K562 (cell line): ENCODE results near the gene AFF3. TPM values are rescaled to one million over a fixed set of nuclear protein-coding genes. Genes with fewer than 3 reads are reported as not detected.

Source experiments
- ATAC-seq: fragments of 200-7000 bp; cut with Tn5 transposase; 3 replicates; pipeline ENCODE4 v1.9.1; 2020; ENCODE audit warnings: moderate library complexity
- BruUV-seq: library from RNA; stranded (reverse); fragments of 400-500 nt; replicated peaks from 2 replicates; lab custom pipeline; 2021; lab: Mats Ljungman, UMichigan
- CTCF ChIA-PET: fragments of 300-600 bp; formaldehyde crosslinking; extraction: SDS; loops from one replicate; lab custom pipeline; 2021; ENCODE audit warnings: low intra/inter-chr PET ratio; lab: Yijun Ruan, JAX
- POLR2A ChIA-PET: fragments of 300-600, 350-650 bp; sonication (Branson Sonifier 250); formaldehyde crosslinking; extraction: SDS; loops from one replicate; lab custom pipeline; 2021; ENCODE audit warnings: antibody characterized with exemption, inconsistent platforms; lab: Yijun Ruan, JAX
- DNase-seq, 4 experiments: peaks; one replicate each; pipeline versions ENCODE4 v3.0.0 to v3.0.0-alpha.2; 2011 to 2018; ENCODE audit warnings: low spot score in 3 of 4, mixed read lengths in 3 of 4; ENCODE audit errors: extremely low read depth in 1 of 4
- FAIRE-seq: peaks from 2 replicates; lab custom pipeline; 2011; peaks lifted over from hg19 to GRCh38; lab: Jason Lieb, UNC
- H2AFZ ChIP-seq: 2 replicates; pipeline ENCODE4 v1.6.0; 2011; ENCODE audit warnings: low read depth, low read length, control low read depth, inconsistent platforms
- H3K27ac ChIP-seq: fragments of 200-600 bp; 3 replicates; pipeline ENCODE4 v1.8.0; 2011; ENCODE audit warnings: low read depth, mild to moderate bottlenecking, control low read depth, inconsistent platforms, low read length, moderate library complexity, mixed read lengths; ENCODE audit errors: extremely low read depth
- H3K27me3 ChIP-seq, 2 experiments: fragments of 300-600 bp in 1 of 2; 2 replicates in 1 of 2; 3 replicates in 1 of 2; pipeline versions ENCODE4 v1.6.0 to v1.8.0; 2011; ENCODE audit warnings: inconsistent platforms in 2 of 2, low read length in 2 of 2, mild to moderate bottlenecking in 1 of 2, mixed read lengths in 1 of 2, moderate library complexity in 1 of 2; ENCODE audit not compliant: control insufficient read depth in 2 of 2, insufficient read depth in 2 of 2
- H3K36me3 ChIP-seq: fragments of 300-600 bp; 3 replicates; pipeline ENCODE4 v1.8.0; 2011; ENCODE audit warnings: mild to moderate bottlenecking, low read length, inconsistent platforms; ENCODE audit not compliant: control insufficient read depth, insufficient read depth
- H3K4me1 ChIP-seq, 2 experiments: fragments of 200-600 bp in 1 of 2; replicated peaks in 1 of 2; 2 replicates in 1 of 2; 3 replicates in 1 of 2; pipeline versions ENCODE4 v1.5.1 to v1.8.0; 2011; ENCODE audit warnings: inconsistent platforms in 2 of 2, low read length in 2 of 2, mild to moderate bottlenecking in 1 of 2, mixed read lengths in 1 of 2, moderate library complexity in 1 of 2; ENCODE audit not compliant: control insufficient read depth in 2 of 2, insufficient read depth in 2 of 2
- H3K4me2 ChIP-seq: 2 replicates; pipeline ENCODE4 v1.6.1; 2011; ENCODE audit warnings: low read length, control low read depth, inconsistent platforms, mixed read lengths; ENCODE audit not compliant: insufficient read depth
- H3K4me3 ChIP-seq: fragments of 200-600 bp; sonication (generic), shearing (Covaris generic); 2 replicates; pipeline ENCODE4 v1.5.1; 2016; ENCODE audit warnings: control low read depth, inconsistent platforms
- H3K79me2 ChIP-seq: fragments of 200-600 bp; 3 replicates; pipeline ENCODE4 v1.8.0; 2011; ENCODE audit warnings: low read length, inconsistent platforms; ENCODE audit not compliant: control insufficient read depth, insufficient read depth
- H3K9ac ChIP-seq, 2 experiments: 2 replicates each; pipeline versions ENCODE4 v1.6.0 to v1.6.1; 2011; ENCODE audit warnings: low read depth in 2 of 2, low read length in 2 of 2, control low read depth in 1 of 2, inconsistent platforms in 1 of 2, mild to moderate bottlenecking in 1 of 2, mixed read lengths in 1 of 2; ENCODE audit not compliant: insufficient read depth in 1 of 2
- H3K9me1 ChIP-seq: one replicate; pipeline ENCODE4 v1.6.0; 2011; ENCODE audit warnings: inconsistent platforms, mild to moderate bottlenecking, low read length, moderate library complexity; ENCODE audit not compliant: control insufficient read depth, insufficient read depth
- H3K9me3 ChIP-seq: replicated peaks from 2 replicates; pipeline ENCODE4 v1.5.1; 2011; ENCODE audit warnings: low read depth, low read length, inconsistent platforms; ENCODE audit not compliant: control insufficient read depth, insufficient read depth
- H4K20me1 ChIP-seq: replicated peaks from 2 replicates; pipeline ENCODE4 v1.6.1; 2011; ENCODE audit warnings: low read length, inconsistent platforms, mixed read lengths; ENCODE audit not compliant: control insufficient read depth, insufficient read depth
- BRF1 ChIP-seq: IDR thresholded peaks from 3 replicates; pipeline ENCODE4 v1.6.1; 2011; ENCODE audit warnings: borderline replicate concordance, mild to moderate bottlenecking; ENCODE audit not compliant: insufficient read length; ENCODE audit errors: extremely low read depth
- C11orf30 ChIP-seq: fragments of 450-650 bp; IDR thresholded peaks from 2 replicates; pipeline ENCODE4 v1.6.1; 2016; ENCODE audit warnings: low read depth, mild to moderate bottlenecking
- KDM2B ChIP-seq: fragments of 250-450 bp; sonication (Bioruptor Pico); IDR thresholded peaks from 2 replicates; pipeline ENCODE4 v1.8.0; 2021; ENCODE audit warnings: mild to moderate bottlenecking, moderate library complexity
- MAFF ChIP-seq: IDR thresholded peaks from 2 replicates; pipeline ENCODE4 v1.6.1; 2012; ENCODE audit warnings: low read length, improper control_type of control experiment
- MAFG ChIP-seq: fragments of 450-650 bp; conservative IDR thresholded peaks from 2 replicates; pipeline ENCODE4 v1.6.1; 2016; ENCODE audit warnings: missing genetic modification characterization, missing compliant biosample characterization
- MED1 ChIP-seq: sonication (generic); formaldehyde crosslinking; IDR thresholded peaks from 2 replicates; pipeline ENCODE4 v1.8.1; 2023; ENCODE audit warnings: missing genetic modification reagents, borderline replicate concordance
- NFE2 ChIP-seq: IDR thresholded peaks from 2 replicates; pipeline ENCODE4 v1.6.1; 2014; ENCODE audit warnings: antibody characterized with exemption, low read depth
- NFE2L1 ChIP-seq: fragments of 450-650 bp; IDR thresholded peaks from 2 replicates; pipeline ENCODE4 v1.6.1; 2016; ENCODE audit warnings: missing genetic modification characterization, low read depth, mild to moderate bottlenecking, missing compliant biosample characterization, moderate library complexity, borderline replicate concordance
- NR2F6 ChIP-seq: fragments of 450-650 bp; formaldehyde crosslinking; IDR thresholded peaks from 2 replicates; pipeline ENCODE4 v1.4.0; 2020; ENCODE audit warnings: mild to moderate bottlenecking
- POLR2AphosphoS2 ChIP-seq: IDR thresholded peaks from 2 replicates; pipeline ENCODE4 v1.6.1; 2012; ENCODE audit warnings: low read length, improper control_type of control experiment
- ZNF121 ChIP-seq: sonication (generic); formaldehyde crosslinking; conservative IDR thresholded peaks from 2 replicates; pipeline ENCODE4 v1.8.0; 2022; ENCODE audit warnings: missing genetic modification reagents
- WGBS: fragments of 100-300 bp; shearing (Covaris generic); methylation state at CpG from one replicate; pipeline ENCODE4 v1.1.6; 2016; ENCODE audit warnings: low coverage, mixed read lengths; ENCODE audit not compliant: insufficient coverage; ENCODE audit errors: missing lambda C conversion rate; 5-methylcytosine and 5-hydroxymethylcytosine counted together
- in situ Hi-C: fragments of 300-500 bp; cut with MboI; formaldehyde crosslinking; loops from 4 replicates; pipeline ENCODE4 v1.15.0; 2018; ENCODE audit warnings: inconsistent platforms, mixed read lengths
- intact Hi-C: fragments of 100-400 bp; cut with micrococcal nuclease; formaldehyde crosslinking; loops from 2 replicates; pipeline ENCODE4 v1.14.2; 2022
- polyA plus RNA-seq, 8 experiments: library from polyadenylated mRNA; depleted of rRNA in 4 of 8; stranded (reverse) in 5 of 8; unstranded in 3 of 8; fragments of >200 nt; fragmentation: Nextera tagmentation in 2 of 8; fragmentation: Illumina TruSeq in 1 of 8; extraction: Ambion mirVana in 2 of 8; extraction: Trizol in 1 of 8; gene quantifications; 2 replicates each; pipeline versions ENCODE4 v1.2.1 to v1.2.3, GENCODE V29; 2011 to 2014; ENCODE audit warnings: inconsistent platforms in 1 of 8, missing spikeins in 1 of 8
- total RNA-seq, 7 experiments: library from RNA; depleted of rRNA in 6 of 7; stranded (reverse); fragments of >200 nt in 6 of 7; fragmentation: Illumina TruSeq in 2 of 7; extraction: Trizol in 2 of 7; gene quantifications; 2 replicates each; pipeline versions ENCODE4 v1.2.1 to v1.2.3, GENCODE V29; 2011 to 2021; ENCODE audit warnings: low replicate concordance in 1 of 7

AFF3 gene
- total and polyA plus RNA-seq, 9 of the 15 experiments (the other 6 are each of a cell fraction or from before 2014, with no cell fraction given) = 0.02 to 0.11 TPM; not detected in 7

GRCh38 chr2:100130595-100131391, 11.6 kb downstream of the AFF3 start (continued):
- no peak for TF ChIP-seq POLR2AphosphoS2
- no peak for TF ChIP-seq ZNF121 (CRISPR knock-in tag)
- no peak for TF ChIP-seq MED1 (CRISPR knock-in tag)
- TF ChIP-seq BRF1 = no peak
- TF ChIP-seq, all 486 proteins: peak for 0

GRCh38 chr2:100126897-100127401, 15.4 kb downstream of the AFF3 start:
- no peak for TF ChIP-seq KDM2B (CRISPR knock-in tag)
- peak; percentile 42; the same call in 1 of the 2 replicates for TF ChIP-seq NFE2L1 (tag)
- TF ChIP-seq MAFF = 0 out of 2 replicates have a peak, but pooled peaks have one; percentile 11
- peak; percentile 72 for TF ChIP-seq MAFG
- no peak for TF ChIP-seq NR2F6 (CRISPR knock-in tag)
- TF ChIP-seq C11orf30 = peak; percentile 42; the same call in 1 of the 2 replicates
- TF ChIP-seq NFE2 = peak; percentile 64
- CTCF ChIA-PET = interaction anchor here (0.6 kb wide), 1 partner anchor 457 kb away, joined by 5 read pairs; no protein-coding TSS in a partner anchor

More at GRCh38 chr2:100126897-100127401, 15.4 kb downstream of the AFF3 start:
- in situ Hi-C loops = no loop called here
- no peak overlapping the region for H3K9ac ChIP-seq
- H3K4me1 ChIP-seq = no peaks in the 10 kb centered on the region
- POLR2A ChIA-PET = no interaction called here
- H3K9me3 ChIP-seq = no peaks in the 10 kb centered on the region
- H3K27ac ChIP-seq = no peak overlapping the region
- ATAC-seq (no peak), FAIRE-seq (no peak), DNase-seq (no peak)
- no TSS peak for BruUV-seq
- no peak overlapping the region for H2AFZ ChIP-seq
- H3K9me1 ChIP-seq = no peaks in the 10 kb centered on the region
- intact Hi-C loops = no loop called here
- WGBS = 7% methylated on average over 4 of the region's 4 CpGs
- H4K20me1 ChIP-seq = no peaks in the 10 kb centered on the region
- no peaks in the 10 kb centered on the region for H3K79me2 ChIP-seq
- no peak overlapping the region for H3K4me3 ChIP-seq
- peaks cover 4 to 19% of the 10 kb centered on the region in 2 experiments; a peak in 4 of 5 replicates for H3K27me3 ChIP-seq
- H3K4me2 ChIP-seq = no peak overlapping the region
- no peaks in the 10 kb centered on the region for H3K36me3 ChIP-seq
